Measurements from ENCODE around the gene ZNF217.
"Not testable (repeated sequence)": the region's sequence is repeated elsewhere in the genome, so short reads cannot be mapped to it uniquely, and the experiment has no call there.

The ZNF217 gene

DNA sequence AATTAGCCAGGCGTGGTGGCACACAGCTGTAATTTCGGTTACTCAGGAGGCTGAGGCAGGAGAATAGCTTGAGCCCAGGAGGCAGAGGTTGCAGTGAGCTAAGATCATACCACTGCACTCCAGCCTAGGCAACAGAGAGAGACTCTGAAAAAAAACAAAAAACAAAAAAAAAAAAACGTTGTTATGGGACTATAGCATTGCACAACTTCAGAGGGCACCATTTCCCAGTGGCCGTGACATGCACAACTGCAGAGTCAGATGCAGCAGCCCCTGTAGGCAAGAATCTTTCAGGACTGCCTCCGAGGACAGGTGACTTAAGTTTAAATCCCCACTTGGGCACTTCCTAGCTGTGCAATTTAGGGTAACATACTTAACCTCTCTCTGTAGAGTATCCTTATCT, 64.0 kb downstream of the ZNF217 start:
- no peak for DNase-seq (ENCODE audit: low read depth)

DNA sequence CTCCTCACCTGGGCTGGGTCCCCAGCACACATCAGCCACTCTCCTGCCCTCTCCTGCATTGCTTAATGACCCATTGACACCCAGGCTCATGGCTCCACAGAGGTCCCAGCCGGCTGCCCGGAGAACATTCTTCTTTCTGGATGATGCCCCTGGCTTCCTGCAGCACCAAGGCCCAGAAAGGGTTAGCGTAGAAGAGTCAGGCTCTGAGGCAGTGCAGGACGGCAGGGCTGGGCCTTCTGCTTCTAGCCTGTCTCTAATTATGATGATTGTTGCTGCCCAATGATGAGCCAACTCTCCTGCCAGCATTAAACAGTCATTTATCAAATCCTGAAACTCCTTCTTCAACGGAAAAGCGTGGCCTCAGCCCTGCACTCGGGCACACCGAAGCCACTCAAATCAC, 66.4 kb downstream of the ZNF217 start:
- no peak for DNase-seq (ENCODE audit: low read depth)

DNA sequence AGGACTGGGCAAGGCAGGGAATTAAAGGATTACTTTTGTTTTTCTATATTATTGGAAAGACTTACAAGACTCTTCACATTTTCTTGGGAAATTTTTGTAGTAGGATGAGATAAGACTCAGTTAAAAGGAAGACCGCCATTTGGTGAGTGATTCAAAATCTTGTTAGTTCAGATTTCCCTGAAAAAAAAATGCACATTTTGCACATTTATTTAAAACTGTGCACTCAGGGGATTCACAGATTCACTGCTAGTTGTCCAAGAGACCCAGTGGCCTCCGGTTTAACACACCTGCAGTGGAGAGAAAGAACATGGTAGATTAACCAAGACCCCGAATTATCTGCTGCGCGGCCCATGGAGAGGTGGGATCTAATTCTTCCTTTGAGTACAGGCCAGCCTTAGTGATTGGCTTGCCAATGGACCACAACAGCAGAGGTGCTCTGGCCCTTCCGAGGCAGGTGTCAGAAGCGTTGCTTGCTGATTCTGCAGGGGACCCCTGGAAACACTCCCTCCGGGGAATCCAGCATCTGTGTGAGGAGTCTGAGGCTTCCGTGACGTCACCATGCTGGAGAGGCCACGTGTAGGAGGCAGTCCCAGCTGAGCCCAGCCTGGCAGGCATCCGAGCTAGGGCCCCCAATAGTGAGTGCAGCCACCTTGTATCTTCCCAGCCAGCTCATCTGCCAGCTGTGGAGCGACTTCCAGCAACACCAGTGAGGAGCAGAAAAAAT, 68.9 kb downstream of the ZNF217 start:
- no peak for DNase-seq (ENCODE audit: low read depth)

DNA sequence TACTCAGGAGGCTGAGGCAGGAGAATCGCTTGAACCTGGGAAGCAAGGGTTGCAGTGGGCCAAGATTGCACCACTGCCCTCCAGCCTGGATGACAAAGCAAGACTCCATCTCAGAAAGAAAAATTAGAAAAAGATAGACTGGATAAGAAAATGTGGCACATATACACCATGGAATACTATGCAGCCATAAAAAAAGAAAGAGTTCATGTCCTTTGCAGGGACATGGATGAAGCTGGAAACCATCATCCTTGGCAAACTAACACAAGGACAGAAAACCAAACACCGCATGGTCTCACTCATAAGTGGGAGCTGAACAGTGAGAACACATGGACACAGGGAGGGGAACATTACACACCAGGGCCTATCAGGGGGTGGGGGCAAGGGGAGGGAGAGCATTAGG, 70.0 kb downstream of the ZNF217 start:
- not testable (repeated sequence) for DNase-seq (ENCODE audit: low read depth)

DNA sequence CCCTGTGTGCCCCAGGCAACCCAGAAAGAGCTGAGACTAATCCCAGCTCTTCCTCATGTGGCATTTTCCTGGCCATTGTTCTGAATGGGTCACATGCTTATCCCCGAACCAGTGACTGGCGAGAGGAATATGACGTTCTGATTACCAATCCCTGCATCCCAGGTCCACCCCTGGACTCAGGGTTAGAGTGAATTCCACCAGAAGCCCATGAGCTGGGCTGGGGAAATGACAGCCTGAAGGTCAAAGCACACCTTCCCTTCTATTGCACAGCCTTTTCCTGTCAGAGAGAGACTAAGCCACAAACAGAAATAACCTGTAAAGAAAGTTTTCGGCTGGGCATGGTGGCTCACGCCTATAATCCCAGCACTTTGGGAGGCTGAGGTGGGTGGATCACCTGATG, 70.9 kb downstream of the ZNF217 start:
- no peak for DNase-seq (ENCODE audit: low read depth)

DNA sequence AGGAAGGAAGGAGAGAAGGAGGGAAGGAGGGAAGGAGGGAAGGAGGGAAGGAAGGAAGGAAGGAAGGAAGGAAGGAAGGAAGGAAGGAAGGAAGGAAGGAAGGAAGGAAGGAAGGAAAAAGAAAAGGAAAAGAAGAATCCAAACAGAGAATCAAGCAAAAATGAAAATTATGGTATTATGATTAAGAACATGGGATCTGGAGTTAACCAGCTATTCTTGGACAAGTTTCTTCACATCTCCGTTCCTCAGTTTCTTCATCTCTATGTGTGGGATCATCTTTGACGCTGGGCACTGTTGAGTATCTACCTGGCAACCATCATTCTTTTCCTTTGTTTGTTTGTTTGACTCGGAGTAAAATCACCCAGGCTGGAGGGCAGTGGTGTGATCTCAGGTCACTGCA, 71.6 kb downstream of the ZNF217 start:
- no peak for DNase-seq (ENCODE audit: low read depth)

DNA sequence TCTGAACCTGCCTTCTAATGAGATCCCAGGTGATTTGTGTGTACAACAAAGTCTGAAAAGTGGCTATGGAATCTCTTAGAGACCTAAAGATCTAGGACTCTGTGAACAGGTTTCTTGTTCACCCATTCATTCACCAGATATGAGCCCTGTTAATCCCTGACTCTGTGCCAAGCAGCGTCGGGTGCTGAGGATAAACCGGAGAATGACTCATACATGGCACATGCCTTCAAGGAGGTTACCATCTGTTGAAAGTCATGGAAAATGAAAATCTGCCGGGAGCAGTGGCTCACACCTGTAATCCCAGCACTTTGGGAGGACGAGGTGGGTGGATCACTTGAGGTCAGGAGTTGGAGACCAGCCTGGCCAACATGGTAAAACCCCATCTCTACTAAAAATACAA, 72.2 kb downstream of the ZNF217 start:
- DNase-seq (ENCODE audit: low read depth) = not testable (repeated sequence)

DNA sequence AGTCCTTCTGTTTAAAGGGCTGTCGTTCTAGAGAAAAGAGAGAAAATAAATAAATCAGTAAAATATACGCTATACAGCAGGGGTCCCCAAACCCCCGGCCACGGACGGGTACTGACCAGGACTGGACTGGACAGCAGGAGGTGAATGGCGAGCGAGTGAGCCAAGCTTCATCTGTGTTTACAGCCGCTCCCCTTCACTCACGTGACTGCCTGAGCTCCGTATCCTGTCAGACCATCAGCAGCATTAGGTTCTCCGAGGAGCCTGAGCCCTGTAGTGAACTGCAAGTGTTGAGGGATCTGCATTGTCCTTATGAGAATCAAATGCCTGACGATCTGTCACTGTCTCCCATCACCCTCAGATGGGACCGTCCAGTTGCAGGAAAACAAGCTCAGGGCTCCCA, 76.5 kb downstream of the ZNF217 start:
- DNase-seq (ENCODE audit: low read depth) = no peak
